Stimulated activated CD8-positive, alpha-beta memory T cell treated with anti-CD3 and anti-CD28 coated beads, Interleukin-12 subunit alpha, Interleukin-12 subunit beta, amount 100 ng/mL, for 1 hour (primary cell): ENCODE results near the gene MAST2.
"Not testable (repeated sequence)": the region's sequence is repeated elsewhere in the genome, so short reads cannot be mapped to it uniquely, and the experiment has no call there.

Experiments
- DNase-seq: peaks from one replicate; pipeline ENCODE4 v3.0.0-alpha.2; 2020; ENCODE audit warnings: low read depth

MAST2 gene

GRCh38 chr1:45857755-45858492 lies 54.5 kb downstream of the MAST2 start:
- DNase-seq = not testable (repeated sequence)

- DNase-seq = no peak
These were observed 55.8 kb downstream of the MAST2 start for GRCh38 chr1:45859221-45859620.

DNA sequence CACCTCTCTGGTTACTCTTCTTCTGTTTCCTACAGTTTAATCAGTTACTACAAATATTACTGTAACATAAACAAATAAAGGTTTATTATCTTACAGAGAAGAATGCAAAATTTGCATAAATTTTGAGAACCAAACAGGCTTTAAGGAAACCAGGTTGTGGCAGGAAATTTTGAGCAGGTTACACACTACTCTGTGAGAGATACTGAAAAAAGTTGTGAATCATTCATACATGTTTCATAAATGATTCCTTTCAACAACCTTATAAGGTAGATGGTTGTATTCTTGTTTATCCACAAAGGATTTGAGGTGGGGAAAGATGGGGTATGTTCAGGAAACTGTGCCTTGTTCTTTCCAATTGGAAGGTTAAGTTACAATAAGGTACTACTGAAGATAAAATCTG lies 58.6 kb downstream of the MAST2 start:
- no peak for DNase-seq

GRCh38 chr1:45863218-45863617 lies 59.8 kb downstream of the MAST2 start:
- no peak for DNase-seq

GRCh38 chr1:45864167-45865106 lies 61.0 kb downstream of the MAST2 start:
- DNase-seq = no peak

GRCh38 chr1:45867697-45868348 lies 64.4 kb downstream of the MAST2 start:
- DNase-seq = no peak

- no peak for DNase-seq
These were observed 65.4 kb downstream of the MAST2 start for GRCh38 chr1:45868861-45869260.

DNA sequence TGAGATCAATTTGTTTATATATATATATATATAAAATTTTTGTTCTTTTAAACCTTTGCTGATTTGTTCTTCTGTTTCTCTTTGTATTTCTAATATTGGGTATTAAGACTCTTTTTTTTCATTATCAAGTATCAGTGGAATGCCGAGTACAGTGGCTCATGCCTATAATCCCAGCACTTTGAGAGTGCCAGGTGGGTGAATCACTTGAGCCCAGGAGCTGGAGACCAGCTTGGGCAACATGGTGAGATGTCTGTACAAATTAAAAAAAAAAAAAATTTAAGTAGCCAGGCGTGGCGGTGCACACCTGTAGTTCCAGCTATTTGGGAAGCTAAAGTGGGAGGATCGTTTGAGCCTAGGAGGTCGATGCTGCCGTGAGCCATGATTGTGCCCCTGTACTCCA lies 67.1 kb downstream of the MAST2 start:
- DNase-seq = no peak

DNA sequence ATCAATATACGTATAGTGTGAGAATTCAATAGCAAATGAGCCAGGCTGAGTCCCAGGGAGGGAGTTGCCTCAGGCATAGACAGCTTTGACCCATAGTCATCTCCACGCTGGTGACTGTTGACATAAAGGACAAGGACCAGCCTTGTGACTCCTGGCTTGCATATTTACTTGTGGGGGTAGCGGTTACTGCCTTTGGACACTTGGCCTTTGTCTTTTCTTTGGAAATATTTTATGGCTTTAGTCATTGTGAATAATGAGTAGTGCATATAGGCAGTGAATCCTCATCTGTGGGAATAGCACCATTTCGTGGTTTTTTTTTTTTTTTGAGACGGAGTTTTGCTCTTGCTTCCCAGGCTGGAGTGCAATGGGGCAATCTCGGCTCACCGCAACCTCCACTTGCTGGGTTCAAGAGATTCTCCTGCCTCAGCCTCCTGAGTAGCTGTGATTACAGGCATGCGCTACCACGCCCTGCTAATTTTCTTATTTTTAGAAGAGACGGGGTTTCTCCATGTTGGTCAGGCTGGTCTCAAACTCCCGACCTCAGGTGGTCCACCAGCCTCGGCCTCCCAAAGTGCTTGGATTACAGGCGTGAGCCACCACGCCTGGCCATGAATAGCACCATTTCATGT lies 68.9 kb downstream of the MAST2 start:
- not testable (repeated sequence) for DNase-seq

- DNase-seq = no peak
These were observed 72.7 kb downstream of the MAST2 start for GRCh38 chr1:45876000-45876617.

DNA sequence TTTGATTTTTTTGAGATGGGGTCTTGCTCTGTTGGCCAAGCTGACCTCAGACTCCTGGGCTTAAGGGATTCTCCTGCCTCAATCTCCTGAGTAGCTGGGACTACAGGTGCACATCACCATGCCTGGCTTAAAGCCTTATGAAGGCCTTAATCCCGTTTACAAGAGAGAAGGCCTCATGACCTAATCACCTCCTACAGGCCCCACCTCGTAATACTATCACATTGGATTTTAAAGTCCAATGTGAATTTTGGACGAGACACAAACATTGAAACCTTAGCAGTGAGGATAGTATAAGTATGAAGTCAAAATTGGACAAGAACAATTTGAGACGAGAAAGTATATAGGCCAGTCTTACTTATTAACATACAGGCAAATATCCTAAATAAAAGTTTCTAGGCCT lies 73.9 kb downstream of the MAST2 start:
- DNase-seq = no peak

DNA sequence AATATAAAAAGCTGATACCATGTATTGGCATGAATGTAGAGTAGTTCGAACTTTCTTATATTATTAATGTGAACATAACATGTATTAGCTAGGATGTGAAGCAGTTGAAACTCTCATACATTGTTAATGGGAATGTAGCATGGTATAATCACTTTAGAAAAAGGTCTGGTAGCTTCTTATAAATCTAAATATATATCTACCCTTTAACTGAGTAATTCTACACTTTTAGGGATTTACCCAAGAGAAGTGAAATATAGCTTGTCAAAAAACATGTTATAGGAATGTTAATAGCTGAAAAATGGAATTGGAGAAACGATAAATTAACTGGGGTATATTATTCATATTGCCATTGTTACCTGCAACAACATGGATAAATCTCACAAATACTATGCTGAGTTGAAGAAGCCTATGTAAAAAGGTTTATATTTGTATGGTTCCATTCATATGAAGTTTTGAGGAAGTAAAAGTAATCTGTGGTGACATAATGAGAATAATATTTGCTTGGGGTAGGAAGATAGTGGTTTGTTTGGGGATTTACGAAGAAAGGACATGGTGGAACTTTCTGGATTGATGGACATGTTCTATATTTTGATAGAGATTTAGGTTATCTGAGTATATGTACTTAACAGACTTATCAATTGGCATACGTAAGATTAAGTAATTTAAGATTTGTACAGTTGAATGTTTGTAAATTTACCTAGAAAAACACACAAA lies 76.6 kb downstream of the MAST2 start:
- no peak for DNase-seq

GRCh38 chr1:45880930-45881329 lies 77.5 kb downstream of the MAST2 start:
- DNase-seq = no peak

DNA sequence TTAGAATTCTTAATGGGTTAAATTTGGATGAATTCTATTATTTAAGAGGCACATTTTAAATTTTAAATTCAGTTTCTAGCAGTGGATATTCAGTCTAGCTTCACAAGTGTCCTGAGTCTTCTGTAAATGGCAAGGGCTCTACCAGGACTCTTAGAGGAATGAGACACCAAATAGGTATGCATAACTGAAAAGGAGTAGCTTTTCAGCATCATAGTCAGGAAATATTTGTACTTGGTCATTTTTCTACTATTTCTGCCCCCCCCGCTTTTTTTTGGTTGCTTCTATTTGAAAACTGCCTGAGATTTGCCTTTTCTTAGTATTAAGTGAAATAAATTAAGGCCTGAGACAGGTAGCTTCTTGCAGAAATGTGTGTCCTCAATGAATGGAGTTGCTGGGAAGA lies 80.2 kb downstream of the MAST2 start:
- DNase-seq = no peak

- DNase-seq = no peak
These were observed 81.3 kb downstream of the MAST2 start for GRCh38 chr1:45884700-45885099.

DNA sequence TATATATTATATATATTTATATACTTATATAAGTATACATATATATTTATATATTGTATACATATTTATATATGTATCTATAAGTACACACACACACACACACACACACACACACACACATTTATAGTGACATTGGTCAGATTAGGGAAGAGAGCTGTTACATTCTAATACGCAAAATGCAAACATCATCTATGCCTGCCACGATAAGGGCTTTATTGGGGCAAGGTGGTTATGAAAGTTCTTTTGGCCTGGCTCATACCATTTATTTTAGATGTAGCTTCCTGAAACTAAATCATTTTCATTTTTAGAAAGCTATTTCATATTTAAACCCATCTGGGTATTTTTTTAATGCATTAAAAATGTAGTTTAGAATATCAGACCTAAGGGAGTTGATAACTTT lies 82.8 kb downstream of the MAST2 start:
- DNase-seq = no peak

DNA sequence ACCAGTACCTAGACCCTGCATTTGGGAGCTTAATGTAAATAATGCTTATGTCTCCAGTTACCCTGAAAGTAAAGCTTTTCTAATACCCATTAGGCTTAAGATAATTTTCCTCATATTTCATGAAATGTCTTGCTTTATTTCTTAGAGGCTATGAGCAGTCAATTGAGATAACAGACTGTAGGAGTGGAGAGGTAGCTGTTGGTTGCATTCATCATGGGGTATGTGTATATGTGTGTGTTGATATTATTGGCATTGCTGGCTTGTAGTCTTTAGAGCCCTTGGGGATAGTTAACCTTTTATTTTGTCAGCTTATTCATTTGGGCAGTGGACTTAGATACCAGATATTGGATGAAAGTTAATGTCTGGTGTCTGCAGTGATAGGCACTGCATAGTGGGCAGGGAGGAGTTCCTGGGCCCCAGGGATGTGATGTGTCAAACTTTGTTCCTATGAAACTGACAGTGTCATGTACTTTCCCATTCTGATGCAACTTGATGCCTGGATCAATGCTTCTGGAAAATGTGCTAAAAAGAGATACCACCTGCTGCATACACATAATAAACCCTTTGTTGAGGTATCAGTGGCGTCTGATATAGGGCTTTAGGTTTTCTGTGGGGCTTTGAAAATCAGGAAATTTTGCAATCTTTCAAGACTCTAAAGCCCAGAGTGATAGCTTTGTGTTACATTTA lies 83.9 kb downstream of the MAST2 start:
- DNase-seq = no peak

DNA sequence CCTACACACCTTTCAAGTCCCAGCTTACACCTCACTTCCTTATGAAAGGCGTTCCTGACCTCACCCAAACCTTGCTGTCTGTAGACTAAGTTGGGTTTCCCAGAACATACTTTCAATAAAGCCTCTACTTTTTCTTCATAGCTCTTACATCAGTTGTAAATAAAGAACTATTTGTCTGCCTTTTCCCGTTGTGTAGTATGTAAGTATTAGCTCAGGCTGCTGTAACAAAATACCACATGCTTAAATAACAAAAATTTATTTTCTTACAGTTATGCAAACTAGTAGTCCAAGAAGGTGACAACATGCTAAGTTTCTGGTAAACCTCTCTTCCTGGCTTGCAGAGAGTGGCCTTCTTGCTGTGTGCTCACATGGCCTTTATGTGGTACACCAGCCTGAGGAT lies 86.7 kb downstream of the MAST2 start:
- no peak for DNase-seq

DNA sequence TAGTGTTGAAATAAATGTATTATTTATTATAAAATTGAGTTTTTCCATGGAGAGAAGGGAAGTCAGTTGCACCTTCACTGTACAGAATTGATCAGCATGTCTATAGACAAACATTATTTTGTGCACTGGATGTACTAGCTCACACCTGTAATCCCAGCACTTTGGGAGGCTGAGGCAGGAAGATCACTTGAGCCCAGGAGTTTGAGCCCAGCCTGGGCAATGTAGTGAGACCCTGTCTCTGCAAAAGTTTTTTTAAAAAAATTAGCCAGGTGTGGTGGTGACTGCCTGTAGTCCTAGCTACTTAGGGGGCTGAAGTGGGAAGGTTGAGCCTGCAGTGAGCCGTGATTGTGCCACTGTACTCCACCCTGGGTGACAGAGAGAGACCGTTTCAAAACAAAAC lies 87.7 kb downstream of the MAST2 start:
- DNase-seq = no peak

GRCh38 chr1:45892068-45892785 lies 88.8 kb downstream of the MAST2 start:
- no peak for DNase-seq
